ENCODE measurements around the gene ST7L.

Gene ST7L

DNA sequence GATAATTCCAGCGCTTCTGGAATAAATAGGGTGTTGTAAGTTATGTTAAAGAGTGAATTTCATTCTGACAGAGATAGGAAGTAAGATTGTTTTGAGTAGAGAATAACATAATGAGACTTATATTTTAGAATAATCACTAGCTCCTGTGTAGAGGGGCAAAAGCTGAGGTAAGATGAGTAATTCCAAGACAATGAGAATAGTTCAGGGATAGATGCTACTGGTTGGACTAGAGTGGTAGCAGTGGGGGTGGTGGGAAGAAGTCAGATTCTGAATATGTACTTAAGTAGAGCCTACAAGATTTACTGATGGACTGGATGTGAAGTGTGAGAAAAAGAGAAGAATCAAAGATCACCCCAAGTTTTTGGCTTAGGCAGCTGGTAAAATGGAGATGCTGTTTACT is 32.3 kb upstream of the ST7L start:
- TF ChIP-seq EP300 (IDR thresholded peaks at IDR 0.05; ENCODE audit: borderline replicate concordance) (no peak), CREB1 (IDR thresholded peaks at IDR 0.05; ENCODE audit: low read depth) (no peak), YY1 (IDR thresholded peaks at IDR 0.05; ENCODE audit: low read depth) (no peak), TCF12 (IDR thresholded peaks at IDR 0.05; ENCODE audit: low read depth) (no peak), RAD21 (IDR thresholded peaks at IDR 0.05; ENCODE audit: low read depth) (no peak), ZBTB7A (IDR thresholded peaks at IDR 0.05; ENCODE audit: low read depth) (no peak), TEAD4 (IDR thresholded peaks at IDR 0.05) (no peak), TAF1 (IDR thresholded peaks at IDR 0.05; ENCODE audit: low read depth) (no peak), NFIC (IDR thresholded peaks at IDR 0.05) (no peak), FOXM1 (IDR thresholded peaks at IDR 0.05; ENCODE audit: borderline replicate concordance, low read depth) (no peak), CEBPB (IDR thresholded peaks at IDR 0.05) (no peak), EGR1 (IDR thresholded peaks at IDR 0.05) (no peak)
- TF ChIP-seq, protein P1, sequence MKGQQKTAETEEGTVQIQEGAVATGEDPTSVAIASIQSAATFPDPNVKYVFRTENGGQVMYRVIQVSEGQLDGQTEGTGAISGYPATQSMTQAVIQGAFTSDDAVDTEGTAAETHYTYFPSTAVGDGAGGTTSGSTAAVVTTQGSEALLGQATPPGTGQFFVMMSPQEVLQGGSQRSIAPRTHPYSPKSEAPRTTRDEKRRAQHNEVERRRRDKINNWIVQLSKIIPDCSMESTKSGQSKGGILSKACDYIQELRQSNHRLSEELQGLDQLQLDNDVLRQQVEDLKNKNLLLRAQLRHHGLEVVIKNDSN (IDR thresholded peaks at IDR 0.05) = no peak
- TF ChIP-seq, protein P2, sequence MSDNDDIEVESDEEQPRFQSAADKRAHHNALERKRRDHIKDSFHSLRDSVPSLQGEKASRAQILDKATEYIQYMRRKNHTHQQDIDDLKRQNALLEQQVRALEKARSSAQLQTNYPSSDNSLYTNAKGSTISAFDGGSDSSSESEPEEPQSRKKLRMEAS (IDR thresholded peaks at IDR 0.05) = no peak
- TF ChIP-seq, protein P3, sequence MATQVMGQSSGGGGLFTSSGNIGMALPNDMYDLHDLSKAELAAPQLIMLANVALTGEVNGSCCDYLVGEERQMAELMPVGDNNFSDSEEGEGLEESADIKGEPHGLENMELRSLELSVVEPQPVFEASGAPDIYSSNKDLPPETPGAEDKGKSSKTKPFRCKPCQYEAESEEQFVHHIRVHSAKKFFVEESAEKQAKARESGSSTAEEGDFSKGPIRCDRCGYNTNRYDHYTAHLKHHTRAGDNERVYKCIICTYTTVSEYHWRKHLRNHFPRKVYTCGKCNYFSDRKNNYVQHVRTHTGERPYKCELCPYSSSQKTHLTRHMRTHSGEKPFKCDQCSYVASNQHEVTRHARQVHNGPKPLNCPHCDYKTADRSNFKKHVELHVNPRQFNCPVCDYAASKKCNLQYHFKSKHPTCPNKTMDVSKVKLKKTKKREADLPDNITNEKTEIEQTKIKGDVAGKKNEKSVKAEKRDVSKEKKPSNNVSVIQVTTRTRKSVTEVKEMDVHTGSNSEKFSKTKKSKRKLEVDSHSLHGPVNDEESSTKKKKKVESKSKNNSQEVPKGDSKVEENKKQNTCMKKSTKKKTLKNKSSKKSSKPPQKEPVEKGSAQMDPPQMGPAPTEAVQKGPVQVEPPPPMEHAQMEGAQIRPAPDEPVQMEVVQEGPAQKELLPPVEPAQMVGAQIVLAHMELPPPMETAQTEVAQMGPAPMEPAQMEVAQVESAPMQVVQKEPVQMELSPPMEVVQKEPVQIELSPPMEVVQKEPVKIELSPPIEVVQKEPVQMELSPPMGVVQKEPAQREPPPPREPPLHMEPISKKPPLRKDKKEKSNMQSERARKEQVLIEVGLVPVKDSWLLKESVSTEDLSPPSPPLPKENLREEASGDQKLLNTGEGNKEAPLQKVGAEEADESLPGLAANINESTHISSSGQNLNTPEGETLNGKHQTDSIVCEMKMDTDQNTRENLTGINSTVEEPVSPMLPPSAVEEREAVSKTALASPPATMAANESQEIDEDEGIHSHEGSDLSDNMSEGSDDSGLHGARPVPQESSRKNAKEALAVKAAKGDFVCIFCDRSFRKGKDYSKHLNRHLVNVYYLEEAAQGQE (IDR thresholded peaks at IDR 0.05; ENCODE audit: low read depth) = no peak

DNA sequence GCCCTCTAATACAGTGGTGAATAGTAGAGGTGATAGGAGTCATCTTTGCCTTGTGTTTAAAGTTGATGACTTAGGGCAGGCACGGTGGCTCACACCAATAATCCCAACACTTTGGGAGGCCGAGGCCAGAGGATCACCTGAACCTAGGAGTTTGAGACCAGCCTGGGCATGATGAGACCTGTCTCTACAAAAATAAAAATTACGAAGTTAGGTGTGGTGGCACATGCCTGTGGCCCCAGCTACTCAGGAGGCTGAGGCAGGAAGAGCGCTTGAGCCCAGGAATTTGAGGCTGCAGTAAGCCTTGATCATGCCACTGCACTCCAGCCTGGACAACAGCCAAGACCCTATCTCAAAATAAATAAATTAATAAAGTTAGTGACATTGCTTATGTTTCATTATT is 27.3 kb upstream of the ST7L start:
- TF ChIP-seq, protein P1 (IDR thresholded peaks at IDR 0.05) = no peak
- TF ChIP-seq, protein P2 (IDR thresholded peaks at IDR 0.05) = no peak
- no peak for TF ChIP-seq RAD21 (IDR thresholded peaks at IDR 0.05; ENCODE audit: low read depth)
- TF ChIP-seq, protein P3 (IDR thresholded peaks at IDR 0.05; ENCODE audit: low read depth) = no peak
- no peak for TF ChIP-seq CEBPB (IDR thresholded peaks at IDR 0.05)
- TF ChIP-seq TAF1 (IDR thresholded peaks at IDR 0.05; ENCODE audit: low read depth) = no peak

DNA sequence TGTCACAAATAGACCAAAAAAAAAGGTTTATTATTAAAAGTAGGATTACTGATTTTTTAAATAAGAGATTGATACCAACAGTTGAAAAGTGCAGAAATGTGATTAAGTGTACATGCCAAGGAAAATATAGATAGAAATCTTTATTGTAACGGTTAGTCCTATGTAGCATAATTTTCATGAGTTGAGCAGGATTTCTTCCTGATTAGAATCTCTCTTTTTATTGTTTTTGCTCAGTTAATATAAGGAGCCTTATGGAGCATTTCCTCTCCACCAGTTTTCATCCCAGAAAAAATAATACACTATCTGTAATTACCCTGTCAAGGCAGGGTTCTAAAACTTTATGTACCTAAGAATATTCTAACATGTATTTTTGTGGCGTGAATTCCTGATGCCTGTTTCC is 24.1 kb upstream of the ST7L start:
- no peak for TF ChIP-seq ZBTB7A (IDR thresholded peaks at IDR 0.05; ENCODE audit: low read depth)
- TF ChIP-seq, protein P3 (IDR thresholded peaks at IDR 0.05; ENCODE audit: low read depth) = no peak
- TF ChIP-seq TCF12 (IDR thresholded peaks at IDR 0.05; ENCODE audit: low read depth) = no peak
- no peak for TF ChIP-seq FOXM1 (IDR thresholded peaks at IDR 0.05; ENCODE audit: borderline replicate concordance, low read depth)
- TF ChIP-seq YY1 (IDR thresholded peaks at IDR 0.05; ENCODE audit: low read depth) = no peak
- no peak for TF ChIP-seq NFIC (IDR thresholded peaks at IDR 0.05)
- no peak for TF ChIP-seq RAD21 (IDR thresholded peaks at IDR 0.05; ENCODE audit: low read depth)
- TF ChIP-seq, protein P2 (IDR thresholded peaks at IDR 0.05) = no peak
- TF ChIP-seq TEAD4 (IDR thresholded peaks at IDR 0.05) = no peak
- no peak for TF ChIP-seq EP300 (IDR thresholded peaks at IDR 0.05; ENCODE audit: borderline replicate concordance)

DNA sequence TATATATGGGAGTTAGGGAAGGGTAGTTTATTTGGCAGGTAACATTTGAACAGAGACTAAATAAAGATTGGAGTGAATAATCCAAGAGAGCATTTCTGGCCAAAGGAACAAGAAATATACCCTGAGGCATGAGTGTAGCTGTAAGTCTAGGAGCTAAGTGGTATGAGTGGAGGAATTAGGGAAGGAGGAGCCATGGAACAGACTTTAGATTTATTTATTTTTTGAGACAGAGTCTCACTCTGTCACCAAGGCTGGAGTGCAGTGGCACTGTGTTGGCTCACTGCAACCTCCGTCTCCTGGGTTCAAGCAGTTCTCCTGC is 19.1 kb upstream of the ST7L start:
- no peak for TF ChIP-seq RAD21 (IDR thresholded peaks at IDR 0.05; ENCODE audit: low read depth)
- TF ChIP-seq, protein P1 (IDR thresholded peaks at IDR 0.05) = no peak
- TF ChIP-seq CEBPB (IDR thresholded peaks at IDR 0.05) = no peak
- TF ChIP-seq NFIC (IDR thresholded peaks at IDR 0.05) = no peak
- TF ChIP-seq, protein P2 (IDR thresholded peaks at IDR 0.05) = no peak
- TF ChIP-seq TAF1 (IDR thresholded peaks at IDR 0.05; ENCODE audit: low read depth) = no peak
- no peak for TF ChIP-seq TCF12 (IDR thresholded peaks at IDR 0.05; ENCODE audit: low read depth)
- no peak for TF ChIP-seq TEAD4 (IDR thresholded peaks at IDR 0.05)
- TF ChIP-seq, protein P3 (IDR thresholded peaks at IDR 0.05; ENCODE audit: low read depth) = no peak
- TF ChIP-seq FOXM1 (IDR thresholded peaks at IDR 0.05; ENCODE audit: borderline replicate concordance, low read depth) = no peak
- TF ChIP-seq EP300 (IDR thresholded peaks at IDR 0.05; ENCODE audit: borderline replicate concordance) = no peak
- TF ChIP-seq ZBTB7A (IDR thresholded peaks at IDR 0.05; ENCODE audit: low read depth) = no peak
- TF ChIP-seq YY1 (IDR thresholded peaks at IDR 0.05; ENCODE audit: low read depth) = no peak
- no peak for TF ChIP-seq CREB1 (IDR thresholded peaks at IDR 0.05; ENCODE audit: low read depth)
- no peak for TF ChIP-seq EGR1 (IDR thresholded peaks at IDR 0.05)
